CD4-positive, alpha-beta T cell treated with Interleukin-6 for 4 hours (primary cell): ENCODE results near the gene NAGK.
"Not testable (repeated sequence)": the region's sequence is repeated elsewhere in the genome, so short reads cannot be mapped to it uniquely, and the experiment has no call there.

ENCODE experiments used
- DNase-seq: peaks from one replicate; pipeline ENCODE4 v3.0.0-alpha.2; 2020; ENCODE audit warnings: mixed read lengths

NAGK gene

DNA sequence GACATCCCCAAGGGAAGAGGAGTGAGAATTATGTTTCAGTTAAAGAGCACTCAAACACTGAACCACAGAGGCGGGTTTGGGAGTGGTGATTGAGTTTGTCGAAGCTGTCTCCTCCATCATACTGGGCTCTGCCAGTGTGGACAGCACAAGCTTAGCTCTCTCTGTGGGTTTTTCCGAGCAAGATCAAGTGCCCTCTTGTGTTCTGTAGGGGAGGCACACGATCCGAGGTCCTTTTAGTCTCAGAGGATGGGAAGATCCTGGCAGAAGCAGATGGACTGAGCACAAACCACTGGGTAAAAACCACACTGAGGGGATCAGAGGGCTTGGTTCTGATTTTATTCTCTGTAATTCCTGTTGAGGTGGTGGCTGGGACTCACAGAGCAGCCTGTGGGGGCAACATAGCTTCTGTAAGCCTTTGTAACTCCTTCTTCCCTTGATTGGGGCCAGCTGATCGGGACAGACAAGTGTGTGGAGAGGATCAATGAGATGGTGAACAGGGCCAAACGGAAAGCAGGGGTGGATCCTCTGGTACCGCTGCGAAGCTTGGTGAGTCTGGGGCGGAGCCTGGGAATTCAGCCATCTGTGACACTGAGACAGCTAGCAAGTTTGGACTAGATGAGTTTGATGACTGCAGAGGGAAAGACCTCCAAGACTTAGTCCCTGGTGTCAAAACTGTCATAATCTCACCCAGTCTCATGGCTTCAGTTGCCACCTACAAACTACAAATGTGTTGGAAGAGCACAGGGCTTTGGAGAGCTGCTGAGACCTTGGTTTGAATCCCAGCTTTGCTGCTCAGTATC is 2.0 kb downstream of the NAGK start:
- DNase-seq = no peak

DNA sequence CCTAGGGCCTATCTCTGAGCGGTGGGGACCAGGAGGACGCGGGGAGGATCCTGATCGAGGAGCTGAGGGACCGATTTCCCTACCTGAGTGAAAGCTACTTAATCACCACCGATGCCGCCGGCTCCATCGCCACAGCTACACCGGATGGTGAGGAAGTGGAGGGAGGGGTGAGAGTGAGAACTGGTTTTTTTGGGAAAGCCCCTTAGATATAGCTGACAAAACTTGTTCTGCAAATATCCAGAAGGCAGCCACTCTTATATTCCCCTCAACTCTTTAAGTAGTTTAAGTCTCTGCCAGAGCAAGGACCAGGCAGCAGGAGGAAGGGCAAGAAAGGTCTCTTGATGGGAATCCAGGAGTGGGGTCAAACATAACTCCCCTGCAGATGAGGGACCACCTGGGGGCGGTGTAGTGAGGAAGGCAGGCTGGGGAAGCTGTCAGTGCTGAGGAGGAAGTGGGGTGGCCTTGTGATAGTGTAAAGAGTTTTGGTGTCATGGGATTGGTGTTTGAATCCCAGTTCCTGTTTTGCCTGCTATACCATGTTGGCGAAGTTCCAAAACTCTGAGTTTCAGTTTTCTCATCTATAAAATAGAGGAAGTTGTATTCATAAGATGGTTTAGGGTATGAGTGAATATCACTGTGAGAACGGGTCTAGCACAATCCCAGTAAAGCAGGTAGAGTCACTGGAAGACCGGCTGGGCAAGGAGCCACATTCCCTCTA is 3.4 kb downstream of the NAGK start:
- peak; percentile 51 for DNase-seq

DNA sequence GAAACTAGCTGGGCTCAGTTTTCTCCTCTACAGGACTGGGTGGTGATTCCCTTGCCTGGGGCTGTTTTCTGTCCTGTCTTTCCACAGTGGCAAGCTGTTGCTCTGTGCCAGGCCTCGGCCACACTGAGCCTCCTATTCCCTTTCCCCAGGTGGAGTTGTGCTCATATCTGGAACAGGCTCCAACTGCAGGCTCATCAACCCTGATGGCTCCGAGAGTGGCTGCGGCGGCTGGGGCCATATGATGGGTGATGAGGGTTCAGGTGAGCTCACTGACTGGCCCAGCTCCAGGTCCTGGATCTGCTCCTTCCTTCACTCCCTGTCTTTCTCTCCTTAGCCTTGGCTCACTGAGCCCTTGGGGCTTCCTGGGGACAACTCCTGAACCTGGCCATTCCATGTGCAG is 4.0 kb downstream of the NAGK start:
- DNase-seq = no peak

DNA sequence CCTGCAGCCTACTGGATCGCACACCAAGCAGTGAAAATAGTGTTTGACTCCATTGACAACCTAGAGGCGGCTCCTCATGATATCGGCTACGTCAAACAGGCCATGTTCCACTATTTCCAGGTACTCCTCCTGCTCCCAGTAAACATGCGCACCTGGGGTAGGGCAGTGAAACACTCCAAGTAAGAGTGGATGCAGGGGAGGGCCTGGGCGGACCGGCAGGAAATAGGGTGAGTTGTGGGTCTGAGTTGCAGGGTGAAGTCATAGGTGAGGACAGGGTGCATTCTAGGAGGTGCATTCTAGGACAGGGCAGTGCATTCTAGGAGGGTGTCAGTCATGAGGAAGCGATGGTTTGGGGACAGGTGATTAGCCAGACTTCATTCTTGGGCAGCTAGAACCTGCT is 5.0 kb downstream of the NAGK start:
- no peak for DNase-seq

DNA sequence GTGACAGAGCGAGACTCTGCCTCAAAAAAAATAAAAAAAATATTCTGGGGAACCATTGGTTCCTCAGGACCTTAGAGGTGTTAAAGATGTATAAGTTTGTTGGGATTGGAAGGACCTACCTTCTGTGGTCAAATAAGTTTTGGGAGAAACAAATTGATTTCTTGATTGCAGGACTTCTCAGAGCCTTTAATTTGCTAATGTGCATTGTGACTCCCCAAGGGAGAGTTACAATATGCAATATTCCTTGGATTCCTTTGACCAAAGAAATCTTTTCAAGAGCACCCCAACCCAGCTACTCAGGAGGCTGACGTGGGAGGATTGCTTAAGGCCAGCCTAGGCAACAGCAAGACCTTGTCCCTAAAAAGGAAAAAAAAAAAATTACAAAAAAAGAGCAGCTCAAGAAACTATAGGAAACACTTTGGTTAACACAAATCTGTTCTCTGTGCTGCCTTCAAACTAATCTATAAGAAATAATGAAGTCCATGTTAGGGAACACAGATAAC is 6.5 kb downstream of the NAGK start:
- no peak for DNase-seq

DNA sequence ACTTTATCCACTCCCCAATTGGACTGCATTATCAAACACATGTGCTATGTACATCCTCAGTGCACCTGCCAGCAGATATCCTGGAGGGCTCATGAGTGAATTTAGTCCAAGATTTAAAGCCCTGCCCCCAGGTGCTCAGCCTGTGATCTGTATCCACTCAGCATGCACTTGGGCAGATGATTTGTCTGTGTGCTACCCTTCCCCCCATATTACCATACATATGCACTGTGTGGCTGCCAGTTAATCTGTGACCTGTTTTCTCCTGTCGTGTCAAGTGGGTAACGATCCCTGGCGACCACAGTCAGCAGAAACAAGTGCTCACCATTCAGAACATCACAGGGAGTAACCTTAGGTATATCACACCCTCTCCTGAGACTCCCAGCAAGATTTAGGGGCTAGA is 10.2 kb downstream of the NAGK start:
- DNase-seq = no peak

DNA sequence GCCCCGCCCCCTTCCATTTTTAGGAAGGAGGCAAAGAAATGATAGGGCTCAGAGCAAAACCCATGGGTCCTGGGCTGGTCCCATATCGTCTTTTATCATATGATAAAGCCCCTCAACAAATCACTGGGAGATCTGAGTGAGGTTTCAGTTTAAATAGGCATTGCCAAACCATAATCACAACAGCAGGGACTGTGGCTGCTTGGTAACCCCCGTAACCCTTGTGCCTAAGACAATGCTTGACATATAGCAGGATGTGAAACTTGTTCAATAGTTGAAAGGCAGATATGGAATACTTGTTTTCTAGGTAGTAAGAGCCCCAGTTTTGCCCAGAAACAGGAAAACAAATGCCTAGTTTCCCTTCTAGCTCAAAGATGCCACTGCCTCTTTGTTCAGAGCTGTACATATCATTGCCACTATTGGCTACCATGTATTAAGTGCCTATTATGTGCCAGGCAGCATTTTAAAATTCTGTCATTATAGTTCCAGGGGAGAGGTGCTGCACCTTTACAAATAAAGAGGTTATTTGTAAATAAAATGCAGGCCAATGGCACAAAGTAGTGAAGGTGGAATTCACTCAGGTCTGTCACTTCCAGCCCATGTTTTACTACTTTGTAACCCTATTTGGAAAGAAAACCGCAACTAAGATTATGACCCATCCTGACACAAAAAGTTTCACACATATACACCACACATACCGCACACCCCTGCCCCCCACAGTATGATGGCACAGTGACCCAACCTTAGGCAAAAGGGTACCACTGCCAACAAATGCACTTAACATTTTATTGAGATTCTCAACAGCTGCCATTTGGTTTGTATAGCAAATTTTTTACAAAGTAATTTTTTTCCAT is 14.2 kb downstream of the NAGK start:
- DNase-seq = no peak

DNA sequence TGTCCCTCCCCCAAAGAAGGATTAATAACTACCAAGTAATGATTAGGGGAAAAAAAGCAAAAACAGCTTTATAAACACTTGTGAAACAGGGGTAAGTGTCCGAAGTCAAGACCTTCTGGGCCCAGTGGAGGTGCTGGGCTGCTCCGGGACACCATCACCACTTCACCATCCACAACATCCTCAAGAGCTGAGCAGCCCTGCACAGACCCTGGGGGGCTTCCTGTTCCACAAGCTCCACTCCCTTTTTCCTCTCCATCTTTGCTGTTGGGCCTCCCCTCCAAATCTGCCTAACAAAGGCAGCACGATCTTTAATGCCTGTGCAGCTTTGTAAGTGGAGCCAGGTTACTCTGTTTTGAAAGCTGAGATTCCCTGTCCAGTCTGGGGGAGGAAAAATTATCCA is 14.8 kb downstream of the NAGK start:
- DNase-seq = not testable (repeated sequence)

DNA sequence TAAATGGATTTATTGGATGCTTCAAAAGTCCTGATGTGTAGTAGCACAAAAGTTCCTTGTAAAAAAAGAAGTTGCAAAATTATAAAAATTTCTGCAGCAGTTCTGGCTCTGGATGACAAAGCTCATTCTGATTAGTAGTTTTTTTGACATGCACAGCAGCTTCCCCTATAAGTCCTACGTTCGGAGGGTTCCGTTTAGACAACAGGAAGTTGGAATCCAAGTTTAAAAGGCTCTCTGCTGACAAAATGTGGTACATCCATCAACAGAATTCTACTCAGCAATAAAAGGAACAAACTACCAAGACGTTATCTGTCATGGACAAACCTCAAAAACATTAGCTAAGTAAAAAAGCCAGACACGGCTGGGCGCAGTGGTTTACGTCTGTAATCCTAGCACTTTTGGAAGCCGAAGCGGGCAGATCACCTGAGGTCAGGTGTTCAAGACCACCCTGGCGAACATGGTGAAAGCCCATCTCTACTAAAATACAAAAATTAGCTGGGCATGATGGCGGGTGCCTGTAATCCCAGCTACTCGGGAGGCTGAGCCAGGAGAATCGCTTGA is 15.4 kb downstream of the NAGK start:
- DNase-seq = not testable (repeated sequence)

DNA sequence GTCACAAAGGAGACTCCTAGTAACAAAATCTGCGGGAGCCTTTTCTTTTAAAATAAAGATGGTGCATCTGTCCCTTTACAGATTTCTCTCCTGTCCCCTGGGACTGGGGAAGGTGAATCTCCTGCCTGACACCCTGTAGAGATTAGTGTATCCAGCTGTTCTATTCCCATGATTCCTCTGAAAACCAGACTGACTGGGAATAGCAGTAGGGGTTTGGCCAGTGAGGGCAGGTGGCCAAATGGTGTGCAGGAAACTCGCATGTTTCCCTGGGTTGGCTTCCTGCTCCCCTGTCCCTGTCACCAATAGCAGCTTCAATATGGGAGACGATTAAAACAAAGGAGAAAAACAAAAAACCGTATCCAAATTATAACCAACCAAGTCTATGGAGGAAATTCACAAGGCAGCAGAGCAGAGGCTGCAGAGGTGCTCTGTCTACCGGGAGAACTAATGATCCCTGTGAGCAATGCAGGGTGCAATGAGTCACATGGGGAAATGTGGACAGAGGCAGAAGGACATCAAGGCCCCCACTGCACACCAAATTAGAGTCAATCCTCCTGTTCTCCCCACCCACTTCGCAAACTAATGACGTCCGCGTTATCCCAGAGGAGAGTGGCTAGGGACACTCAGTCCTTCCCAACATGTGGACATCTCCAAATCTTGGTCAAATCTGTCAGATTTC is 17.0 kb downstream of the NAGK start:
- DNase-seq = not testable (repeated sequence)

DNA sequence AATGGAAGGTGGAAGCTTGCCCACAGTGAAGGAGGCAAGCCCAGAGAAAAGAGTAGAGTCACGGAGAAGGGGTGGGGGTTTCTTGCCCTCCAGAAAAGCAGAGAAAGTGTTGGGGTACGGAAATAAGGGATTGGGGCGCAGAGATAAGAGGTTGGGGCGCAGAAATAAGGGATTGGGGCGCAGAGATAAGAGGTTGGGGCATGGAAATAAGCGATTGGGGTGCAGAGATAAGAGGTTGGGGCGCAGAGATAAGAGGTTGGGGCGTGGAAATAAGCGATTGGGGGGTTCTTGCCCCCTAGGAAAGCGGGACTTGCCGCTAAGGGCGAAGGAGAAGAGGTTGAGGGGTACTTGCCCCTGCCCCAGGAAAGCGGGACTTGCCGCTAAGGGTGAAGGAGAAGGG is 21.0 kb downstream of the NAGK start:
- not testable (repeated sequence) for DNase-seq

DNA sequence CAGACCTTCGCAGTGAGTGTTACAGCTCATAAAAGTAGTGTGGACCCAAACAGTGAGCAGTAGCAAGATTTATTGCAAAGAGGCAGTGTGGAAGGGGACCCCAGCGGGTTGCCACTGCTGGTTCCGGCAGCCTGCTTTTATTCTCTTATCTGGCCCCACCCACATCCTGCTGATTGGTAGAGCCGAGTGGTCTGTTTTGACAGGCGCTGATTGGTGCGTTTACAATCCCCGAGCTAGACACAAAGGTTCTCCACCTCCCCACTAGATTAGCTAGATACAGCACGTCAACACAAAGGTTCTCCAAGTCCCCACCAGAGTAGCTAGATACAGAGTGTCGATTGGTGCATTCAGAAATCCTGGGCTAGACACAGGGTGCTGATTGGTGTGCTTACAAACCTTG is 23.4 kb downstream of the NAGK start:
- not testable (repeated sequence) for DNase-seq

DNA sequence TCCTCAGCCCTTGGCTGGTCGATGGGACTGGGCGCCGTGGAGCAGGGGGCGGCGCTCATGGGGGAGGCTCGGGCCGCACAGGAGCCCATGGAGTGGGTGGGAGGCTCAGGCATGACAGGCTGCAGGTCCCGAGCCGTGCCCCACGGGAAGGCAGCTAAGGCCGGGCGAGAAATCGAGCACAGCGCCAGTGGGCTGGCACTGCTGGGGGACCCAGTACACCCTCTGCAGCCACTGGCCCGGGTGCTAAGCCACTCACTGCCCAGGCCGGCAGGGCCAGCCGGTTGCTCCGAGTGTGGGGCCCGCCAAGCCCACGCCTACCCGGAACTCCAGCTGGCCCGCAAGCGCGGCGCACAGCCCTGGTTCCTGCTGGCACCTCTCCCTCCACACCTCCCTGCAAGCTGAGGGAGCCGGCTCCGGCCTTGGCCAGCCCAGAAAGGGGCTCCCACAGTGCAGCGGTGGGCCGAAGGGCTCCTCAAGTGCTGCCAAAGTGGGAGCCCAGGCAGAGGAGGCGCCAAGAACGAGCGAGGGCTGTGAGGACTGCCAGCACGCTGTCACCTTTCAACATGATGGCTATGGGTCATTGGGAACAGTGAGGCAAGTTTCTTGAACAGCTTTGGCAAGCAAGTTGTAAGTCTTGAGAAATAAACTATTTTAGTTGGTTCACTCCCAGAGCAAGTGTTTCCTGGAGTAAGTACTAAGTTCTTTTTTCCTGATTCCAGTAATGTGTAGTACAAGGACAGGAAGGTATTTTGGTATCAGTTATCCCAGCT is 24.2 kb downstream of the NAGK start:
- DNase-seq = not testable (repeated sequence)

DNA sequence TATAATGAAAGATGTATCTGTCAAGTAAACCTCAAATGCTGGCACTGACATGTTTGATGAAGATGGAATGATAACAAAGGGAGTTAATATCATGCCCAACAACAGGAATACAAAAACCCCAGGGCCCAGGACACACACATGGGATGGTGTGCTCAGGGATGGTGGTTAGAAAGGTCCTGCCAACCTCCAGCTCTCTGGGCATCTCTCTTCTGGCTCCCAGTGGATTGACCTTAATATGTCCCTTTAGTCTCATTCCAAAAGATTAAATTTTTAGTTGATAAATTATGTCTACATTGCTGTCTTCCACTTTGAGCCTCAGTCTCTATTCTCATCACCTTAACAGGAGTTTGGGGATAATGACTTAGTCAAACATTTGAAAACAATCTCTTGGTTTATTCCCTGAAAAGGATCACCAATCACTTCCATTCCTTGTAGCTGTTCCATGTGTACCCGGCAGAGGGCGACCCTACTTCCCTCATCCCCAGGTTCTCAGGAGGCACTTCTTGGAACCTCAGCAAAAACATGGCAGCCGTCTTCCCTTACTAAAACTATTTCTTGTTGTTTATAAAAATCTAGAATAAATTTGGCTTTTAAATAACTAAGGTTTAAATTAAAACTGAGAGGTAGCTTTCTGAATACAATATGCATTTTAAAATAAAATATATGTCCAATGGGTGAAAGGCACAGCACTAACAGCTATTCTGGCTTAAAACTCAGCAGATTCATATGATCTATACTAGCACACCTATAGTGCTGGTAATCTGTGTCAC is 31.9 kb downstream of the NAGK start:
- peak; percentile 59 for DNase-seq

DNA sequence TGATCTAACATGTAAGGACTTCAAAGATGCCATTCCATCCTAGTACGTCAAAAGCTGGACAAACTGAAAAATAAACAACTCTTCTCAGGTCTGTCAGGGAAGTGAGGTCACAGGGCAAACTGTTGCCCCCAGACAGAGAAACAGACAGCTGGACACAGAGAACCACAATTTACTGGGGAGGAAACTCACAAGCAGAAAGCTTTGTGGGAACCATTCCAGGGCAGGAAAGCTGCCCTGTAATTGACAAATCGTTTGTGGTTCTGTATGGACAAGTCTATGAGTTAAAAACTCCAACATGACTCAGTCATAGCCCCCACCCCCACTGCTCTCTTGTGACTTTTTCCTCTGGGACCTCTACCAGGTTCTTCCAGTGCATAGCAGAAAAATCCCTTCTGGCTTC is 33.2 kb downstream of the NAGK start:
- DNase-seq = no peak

DNA sequence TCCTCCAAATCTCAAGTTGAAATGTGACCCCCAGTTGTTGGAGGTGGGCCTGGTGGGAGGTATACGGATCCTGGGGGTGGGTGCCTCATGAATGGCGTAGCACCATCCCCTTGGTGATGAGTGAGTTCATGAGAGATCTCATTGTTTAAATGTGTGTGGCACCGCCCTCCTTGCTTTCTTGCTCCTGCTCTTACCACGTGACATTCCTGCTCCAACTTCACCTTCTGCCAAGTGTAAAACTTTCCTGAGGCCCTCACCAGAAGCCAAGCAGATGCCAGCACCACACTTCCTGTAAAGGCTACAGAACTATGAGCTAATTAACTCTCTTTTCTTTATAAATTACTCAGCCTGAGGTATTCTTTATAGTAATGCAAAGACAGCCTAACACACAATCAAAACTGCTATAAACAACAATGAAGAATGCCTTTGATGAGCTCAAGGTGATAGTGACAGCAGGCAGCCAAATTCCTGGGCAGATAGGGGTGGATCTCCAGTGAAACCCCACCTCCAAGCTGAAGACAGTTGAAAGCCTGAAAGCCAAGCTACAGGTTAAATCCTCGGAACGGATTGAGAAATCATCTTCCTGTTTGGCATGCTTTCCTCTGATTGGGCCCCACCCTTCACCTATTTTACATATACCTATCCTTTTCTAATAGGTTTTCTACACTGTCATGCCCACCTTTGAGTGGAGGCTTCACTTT is 34.7 kb downstream of the NAGK start:
- DNase-seq = no peak

DNA sequence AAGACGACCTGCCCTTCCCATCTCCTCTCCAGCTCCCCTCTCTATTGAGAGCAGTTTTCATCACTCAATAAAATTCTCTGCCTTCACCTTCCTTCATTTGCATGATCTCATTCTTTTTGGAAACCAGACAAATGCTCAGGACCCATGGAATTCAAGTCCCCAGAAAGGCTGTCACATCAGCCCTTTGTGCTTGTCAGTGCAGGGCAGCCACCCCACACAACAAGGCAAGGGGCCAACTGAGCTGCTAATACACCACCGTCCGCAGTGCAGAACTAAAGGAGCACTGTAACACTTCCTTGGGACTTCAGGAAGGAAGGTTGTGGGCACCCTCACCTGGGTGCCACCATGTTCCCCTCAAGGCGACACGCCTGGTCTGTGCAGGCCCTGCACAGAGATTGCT is 35.4 kb downstream of the NAGK start:
- DNase-seq = no peak

DNA sequence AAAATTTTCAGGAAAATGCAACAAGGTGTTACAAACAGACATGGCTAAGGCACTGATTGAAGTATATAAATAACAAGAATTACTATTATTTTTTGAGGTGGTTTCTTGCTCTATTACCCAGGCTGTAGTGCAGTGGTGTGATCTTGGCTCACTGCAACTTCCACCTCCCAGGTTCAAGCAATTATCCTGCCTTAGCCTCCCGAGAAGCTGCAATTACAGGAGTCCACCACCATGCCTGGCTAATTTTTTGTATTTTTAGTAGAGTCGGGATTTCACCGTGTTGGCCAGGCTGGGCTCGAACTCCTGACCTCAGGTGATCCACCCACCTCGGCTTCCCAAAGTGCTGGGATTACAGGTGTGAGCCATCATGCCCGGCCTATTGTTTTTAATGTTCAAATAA is 38.0 kb downstream of the NAGK start:
- DNase-seq = not testable (repeated sequence)

DNA sequence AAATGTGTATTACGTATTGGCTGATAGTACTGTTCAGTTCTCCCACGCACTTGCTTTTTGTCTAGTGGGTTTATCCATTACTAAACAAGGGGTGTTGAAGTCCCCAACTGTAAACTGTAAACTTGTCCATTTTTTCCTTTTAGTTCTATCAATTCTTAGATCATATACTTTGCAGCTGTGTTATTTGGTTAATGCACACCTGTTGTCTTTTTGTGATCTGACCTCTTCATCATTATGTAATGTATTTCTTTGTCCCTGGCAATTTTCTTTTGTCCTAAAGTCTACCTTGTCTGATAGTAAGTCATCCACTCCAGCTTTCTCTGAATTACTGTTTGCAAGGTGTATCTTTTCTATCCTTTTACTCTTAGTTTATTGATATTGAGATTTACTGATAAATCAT is 39.6 kb downstream of the NAGK start:
- DNase-seq = no peak

DNA sequence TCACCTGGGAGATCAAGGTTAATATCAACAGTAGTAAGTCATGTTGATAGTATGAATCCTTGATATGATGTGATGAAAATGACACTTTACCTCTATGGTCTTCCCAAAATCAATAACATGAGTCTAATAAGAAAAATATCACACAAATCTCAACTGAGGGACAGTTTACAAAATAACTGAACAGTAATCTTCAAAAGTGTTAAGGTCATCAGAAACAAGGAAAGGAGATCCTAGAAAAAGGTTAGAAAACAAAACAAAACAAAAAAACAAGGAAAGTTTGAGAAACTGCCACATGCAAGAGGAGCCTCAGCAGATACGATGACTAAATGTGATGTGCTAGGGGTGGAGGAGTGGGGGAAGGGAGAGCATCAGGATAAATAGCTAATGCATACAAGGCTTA is 45.4 kb downstream of the NAGK start:
- DNase-seq = no peak
